ENCODE data around the gene DIPK1A.
A peak's percentile ranks its signal among the peaks of the same experiment; 100 is the strongest.

The DIPK1A gene

GRCh38 chr1:92833840-92834239, 127.4 kb downstream of the DIPK1A start:
- ATAC-seq, result no peak

- ATAC-seq, result no peak
These were observed 128.6 kb downstream of the DIPK1A start for GRCh38 chr1:92832537-92833114.

DNA sequence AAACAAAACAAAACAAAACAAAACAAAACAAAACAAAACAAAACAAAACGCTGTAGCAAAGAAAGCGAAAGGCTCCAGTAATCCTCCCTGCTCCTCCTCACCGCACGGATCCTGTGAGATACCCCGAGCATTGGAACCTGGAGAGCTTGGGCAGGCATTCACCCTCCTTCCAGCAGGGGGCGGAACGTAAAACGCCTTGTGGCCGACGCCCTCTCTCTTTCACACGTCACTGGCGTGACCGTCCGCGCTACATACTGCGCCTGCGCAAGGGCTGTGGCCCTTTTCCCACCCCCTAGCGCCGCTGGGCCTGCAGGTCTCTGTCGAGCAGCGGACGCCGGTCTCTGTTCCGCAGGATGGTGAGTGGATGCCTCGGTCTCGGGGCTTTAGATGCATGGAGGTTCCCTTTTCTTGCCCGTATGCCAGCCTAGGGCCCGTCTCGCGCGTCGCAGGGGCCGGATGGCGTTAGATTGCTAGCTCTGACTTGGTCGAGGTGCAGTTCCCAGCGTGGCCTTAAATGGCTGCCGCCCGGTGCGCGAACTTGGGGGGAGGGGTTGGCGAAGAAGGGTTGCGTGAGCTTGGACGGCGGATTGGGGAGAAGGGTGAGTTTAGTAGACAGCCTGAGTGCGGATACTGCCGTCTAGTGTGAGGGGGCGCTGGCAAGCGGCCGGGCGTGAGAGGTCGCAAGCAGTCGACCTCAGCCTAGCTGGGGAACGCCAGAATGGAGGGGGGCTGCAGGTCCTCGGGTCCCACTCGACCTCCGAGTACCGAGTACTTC, 129.3 kb downstream of the DIPK1A start, which contains the start of gene RPL5:
Gene RPL5, plus strand, starts transcription at position 279 of the 775 bp plus-strand sequence. Its CDS starts 75 bp downstream, at position 354.
- peak; percentile 88 to 90 for ATAC-seq

DNA sequence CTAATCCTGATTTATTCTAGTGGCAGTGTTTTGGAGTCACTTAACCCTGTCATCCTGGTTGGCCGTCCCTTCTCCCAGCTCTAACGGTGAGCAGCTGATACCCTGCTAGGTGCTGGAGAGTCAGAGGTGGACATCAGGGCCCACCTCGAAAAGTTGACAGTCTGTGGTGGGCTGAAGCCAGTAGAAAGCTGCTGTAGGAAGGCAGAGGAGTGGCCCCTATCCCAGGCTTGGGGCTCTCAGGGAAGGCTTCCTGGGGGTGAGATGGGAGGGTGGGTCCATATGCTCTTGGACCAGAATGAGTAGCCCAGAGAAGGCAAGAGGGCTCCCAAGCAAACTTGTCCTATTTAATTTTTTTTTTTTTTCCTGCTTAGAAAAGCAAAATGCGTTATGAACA, 129.9 kb downstream of the DIPK1A start:
- ATAC-seq, result no peak

DNA sequence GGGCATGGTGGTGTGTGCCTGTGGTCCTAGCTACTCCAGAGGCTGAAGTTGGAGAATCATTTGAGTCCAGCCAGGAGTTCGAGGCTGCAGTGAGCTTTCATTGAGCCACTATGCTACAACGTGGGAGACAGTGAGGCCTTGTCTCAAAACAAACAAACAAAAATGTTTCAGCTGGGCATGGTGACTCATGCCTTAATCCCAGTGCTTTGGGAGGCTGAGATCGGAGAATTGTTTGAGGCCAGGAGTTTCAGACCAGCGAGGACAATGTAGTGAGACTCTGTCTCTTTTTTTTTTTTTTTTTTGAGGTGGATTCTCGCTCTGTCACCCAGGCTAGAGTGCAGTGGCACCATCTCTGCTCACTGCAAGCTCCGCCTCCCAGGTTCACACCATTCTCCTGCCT, 134.5 kb downstream of the DIPK1A start:
- no peak for ATAC-seq

GRCh38 chr1:92822879-92823278, 138.4 kb downstream of the DIPK1A start:
- no peak for ATAC-seq

GRCh38 chr1:92820551-92820950, 140.7 kb downstream of the DIPK1A start:
- ATAC-seq, result no peak

DNA sequence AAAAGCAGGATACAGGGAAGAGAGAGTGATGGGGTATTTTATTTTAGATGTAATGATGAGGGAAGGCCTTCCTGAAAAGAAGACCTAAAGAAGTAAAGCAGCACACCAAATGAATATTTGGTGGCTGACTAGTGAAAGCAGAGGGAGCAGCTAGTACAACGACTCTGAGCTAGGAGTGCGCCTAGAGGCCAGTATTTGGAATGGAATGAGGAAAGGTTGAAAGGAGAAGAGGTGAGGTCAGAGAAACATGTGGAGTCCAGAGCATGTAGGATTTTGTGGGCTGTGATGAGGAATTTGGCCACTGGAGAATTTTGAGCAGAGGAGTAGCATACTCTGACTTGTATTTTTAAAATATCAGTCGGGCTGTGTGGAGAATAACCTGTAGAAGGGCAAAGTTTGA, 141.2 kb downstream of the DIPK1A start:
- no peak for ATAC-seq

DNA sequence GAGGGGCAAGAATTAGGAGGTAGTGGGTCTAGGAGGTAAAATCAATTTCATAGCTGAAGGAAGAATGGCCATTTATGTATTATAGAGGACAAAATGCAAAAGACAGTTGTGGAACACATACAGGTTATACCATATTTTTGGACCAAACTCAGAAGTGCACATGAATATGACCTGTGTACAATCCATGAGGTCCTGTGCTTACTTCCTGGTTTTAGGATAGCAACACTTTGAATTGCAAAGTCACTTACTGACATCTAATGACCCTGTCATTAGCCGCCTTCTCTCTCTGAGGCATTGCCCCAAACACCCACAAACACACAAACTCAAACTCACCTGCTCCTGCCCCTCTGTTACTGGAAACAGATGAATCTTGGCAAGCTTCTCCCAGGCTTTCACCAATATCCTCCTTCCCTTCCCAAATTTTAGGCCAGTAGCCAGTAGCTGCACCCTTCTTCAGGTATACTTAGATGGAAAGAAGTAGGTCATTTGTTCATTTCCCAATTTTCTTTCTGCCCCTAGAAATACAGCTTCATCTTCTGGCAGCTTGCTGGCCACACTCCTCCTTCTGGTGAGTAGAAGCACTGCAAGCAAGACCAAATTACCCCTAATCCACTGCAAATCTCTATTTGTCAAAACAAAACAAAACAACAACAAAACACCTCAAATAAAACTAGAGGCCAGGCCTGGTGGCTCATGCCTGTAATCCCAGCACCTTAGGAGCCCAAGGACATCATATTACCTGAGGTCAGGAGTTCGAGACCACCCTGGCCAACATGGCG, 143.1 kb downstream of the DIPK1A start:
- peak; percentile 30 to 38 for ATAC-seq

GRCh38 chr1:92817137-92817697, 144.0 kb downstream of the DIPK1A start:
- no peak for ATAC-seq

DNA sequence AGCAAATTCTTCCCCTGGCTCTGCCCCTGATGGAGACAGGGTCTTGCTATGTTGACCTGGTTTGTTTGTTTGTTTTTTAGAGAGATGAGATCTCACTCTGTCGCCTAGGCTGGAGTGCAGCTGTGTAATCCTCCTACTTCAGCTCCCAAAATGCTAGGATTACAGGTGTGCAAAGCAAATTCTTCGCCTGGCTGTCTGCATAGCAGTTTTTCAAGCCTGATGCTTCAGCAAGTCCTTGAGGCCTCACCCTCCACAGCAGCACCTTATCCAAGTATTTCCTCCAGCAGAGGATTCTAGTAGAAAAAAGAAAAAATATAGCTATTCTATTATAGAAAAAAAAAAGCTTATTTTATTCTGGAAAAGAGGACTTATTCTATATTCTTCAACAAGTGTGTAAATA, 144.5 kb downstream of the DIPK1A start:
- no peak for ATAC-seq

GRCh38 chr1:92808381-92808780, 152.9 kb downstream of the DIPK1A start:
- no peak for ATAC-seq

GRCh38 chr1:92805216-92805615, 156.0 kb downstream of the DIPK1A start:
- no peak for ATAC-seq

DNA sequence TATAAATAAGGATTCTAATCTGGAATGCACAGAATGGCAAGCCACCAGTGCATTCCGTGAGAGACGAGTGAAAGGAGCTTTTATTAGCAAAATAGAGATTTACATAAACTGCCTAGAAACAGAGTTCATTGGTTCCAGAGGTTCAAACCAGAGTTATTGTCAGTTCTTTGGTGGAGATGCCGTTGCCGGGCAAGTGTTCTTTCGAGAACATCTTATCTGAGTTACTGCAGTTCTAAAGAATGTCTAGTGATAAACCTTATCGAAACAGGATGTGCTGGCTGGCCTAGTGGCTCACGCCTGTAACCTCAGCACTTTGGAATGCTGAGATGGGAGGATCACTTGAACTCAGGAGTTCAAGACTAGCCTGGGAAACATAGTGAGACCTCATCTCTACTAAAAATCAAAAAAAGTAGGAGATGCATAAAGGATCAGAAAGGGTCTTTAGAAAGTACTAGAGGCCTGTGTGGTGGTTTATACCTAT, 156.5 kb downstream of the DIPK1A start:
- peak; percentile 41 to 70 for ATAC-seq

- ATAC-seq, result no peak
These were observed 157.9 kb downstream of the DIPK1A start for GRCh38 chr1:92803140-92803887.

DNA sequence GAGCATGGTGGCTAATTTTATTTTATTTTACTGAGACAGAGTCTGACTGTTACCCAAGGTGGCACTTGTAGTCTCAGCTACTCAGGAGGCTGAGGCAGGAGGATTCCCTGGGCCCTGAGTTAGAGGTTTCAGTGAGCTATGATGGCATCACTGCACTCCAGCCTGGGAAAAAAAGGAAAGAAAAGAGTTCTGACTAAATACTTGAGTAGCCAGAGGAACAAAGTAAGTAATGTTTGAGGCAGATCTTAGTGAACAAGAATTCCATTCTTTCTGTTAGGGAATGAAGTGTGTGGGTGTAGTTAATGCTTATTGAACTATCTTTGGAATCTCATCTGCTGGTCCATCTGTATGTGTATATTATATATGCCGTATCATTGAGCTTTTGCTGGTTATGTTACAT, 163.3 kb downstream of the DIPK1A start:
- ATAC-seq, result no peak

GRCh38 chr1:92797297-92797696, 164.0 kb downstream of the DIPK1A start:
- ATAC-seq, result no peak

DNA sequence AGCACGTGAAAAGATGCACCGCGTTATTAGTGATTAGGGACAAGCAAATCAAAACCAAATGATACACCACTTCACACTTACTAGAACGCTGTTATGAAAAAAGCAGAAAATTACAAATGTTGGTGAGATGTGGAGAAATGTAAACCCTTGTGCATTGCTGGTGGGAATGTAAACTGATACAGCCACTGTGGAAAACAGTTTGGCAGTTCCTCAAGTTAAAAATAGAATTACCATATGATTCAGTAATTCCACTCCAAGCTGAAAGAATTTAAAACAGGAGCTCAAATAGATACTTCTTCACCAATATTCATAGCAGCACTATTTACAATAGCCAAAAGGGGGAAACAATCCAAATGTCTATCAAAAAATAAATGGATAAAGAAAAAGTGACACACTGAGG, 166.1 kb downstream of the DIPK1A start:
- ATAC-seq, result no peak

- no peak for ATAC-seq
These were observed 168.9 kb downstream of the DIPK1A start for GRCh38 chr1:92792340-92792782.
